Smooth muscle cell (in vitro differentiated cells): Measurements from ENCODE around the gene USH1G. TPM values are rescaled to one million over a fixed set of nuclear protein-coding genes. Genes with fewer than 3 reads are reported as not detected.
"Not testable (repeated sequence)": the region's sequence is repeated elsewhere in the genome, so short reads cannot be mapped to it uniquely, and the experiment has no call there.

Experiments
- DNase-seq: peaks from one replicate; lab custom pipeline; 2025; ENCODE audit not compliant: unreplicated experiment; lab: John Stamatoyannopoulos, UW
- H2AFZ ChIP-seq: fragments of 200-600 bp; sonication (generic); 2 replicates; pipeline ENCODE4 v1.6.0; 2016; ENCODE audit warnings: antibody characterized with exemption, low read depth, mild to moderate bottlenecking
- H3F3A ChIP-seq: fragments of 200-600 bp; sonication (generic); 2 replicates; pipeline ENCODE4 v1.6.0; 2017; ENCODE audit warnings: antibody characterized with exemption, low read depth
- H3K27ac ChIP-seq: fragments of 200-600 bp; sonication (generic); 2 replicates; pipeline ENCODE4 v1.5.1; 2016; ENCODE audit warnings: low read depth, mild to moderate bottlenecking
- H3K27me3 ChIP-seq: fragments of 200-600 bp; sonication (generic); 2 replicates; pipeline ENCODE4 v1.6.1; 2016; ENCODE audit warnings: low read depth, mild to moderate bottlenecking
- H3K36me3 ChIP-seq: fragments of 200-600 bp; sonication (generic); 2 replicates; pipeline ENCODE4 v1.5.1; 2016; ENCODE audit warnings: low read depth
- H3K4me1 ChIP-seq: fragments of 200-600 bp; sonication (generic); 2 replicates; pipeline ENCODE4 v1.5.1; 2016; ENCODE audit warnings: low read depth
- H3K4me2 ChIP-seq: fragments of 200-600 bp; sonication (generic); 2 replicates; pipeline ENCODE4 v1.6.0; 2016; ENCODE audit warnings: mild to moderate bottlenecking
- H3K4me3 ChIP-seq: fragments of 200-600 bp; sonication (generic); 2 replicates; pipeline ENCODE4 v1.5.1; 2016; ENCODE audit warnings: mild to moderate bottlenecking
- H3K79me2 ChIP-seq: fragments of 200-600 bp; sonication (generic); 2 replicates; pipeline ENCODE4 v1.6.0; 2016; ENCODE audit warnings: low read depth, mild to moderate bottlenecking
- H3K9ac ChIP-seq: fragments of 200-600 bp; sonication (generic); 2 replicates; pipeline ENCODE4 v1.6.0; 2016; ENCODE audit warnings: low read depth
- H3K9me3 ChIP-seq: fragments of 200-600 bp; sonication (generic); replicated peaks from 2 replicates; pipeline ENCODE4 v1.5.1; 2016; ENCODE audit warnings: low read depth
- H4K20me1 ChIP-seq: fragments of 200-600 bp; sonication (generic); 2 replicates; pipeline ENCODE4 v1.6.0; 2016; ENCODE audit warnings: low read depth
- WGBS: methylation state at CpG from one replicate; pipeline ENCODE4 v1.1.7; 2016; ENCODE audit warnings: low lambda C conversion rate; 5-methylcytosine and 5-hydroxymethylcytosine counted together
- polyA plus RNA-seq: library from polyadenylated mRNA; unstranded; fragments of >200 nt; fragmentation: Nextera tagmentation; extraction: Ambion mirVana; gene quantifications from 2 replicates; pipeline ENCODE4 v1.2.1, GENCODE V29; 2016
- total RNA-seq: library from RNA; depleted of rRNA; stranded (reverse); fragments of >200 nt; gene quantifications from 2 replicates; pipeline ENCODE4 v1.2.3, GENCODE V29; 2014
- TF ChIP-seq, protein P1 (sequence below): fragments of 200-600 bp; sonication (generic); IDR thresholded peaks from 2 replicates; pipeline ENCODE4 v1.5.1; 2017; ENCODE audit warnings: borderline replicate concordance, mild to moderate bottlenecking, antibody characterized with exemption; ENCODE audit not compliant: insufficient read depth, poor library complexity, severe bottlenecking

USH1G gene
- total and polyA plus RNA-seq, 2 experiments from 2014 or later = 0.32 to 0.49 TPM

DNA sequence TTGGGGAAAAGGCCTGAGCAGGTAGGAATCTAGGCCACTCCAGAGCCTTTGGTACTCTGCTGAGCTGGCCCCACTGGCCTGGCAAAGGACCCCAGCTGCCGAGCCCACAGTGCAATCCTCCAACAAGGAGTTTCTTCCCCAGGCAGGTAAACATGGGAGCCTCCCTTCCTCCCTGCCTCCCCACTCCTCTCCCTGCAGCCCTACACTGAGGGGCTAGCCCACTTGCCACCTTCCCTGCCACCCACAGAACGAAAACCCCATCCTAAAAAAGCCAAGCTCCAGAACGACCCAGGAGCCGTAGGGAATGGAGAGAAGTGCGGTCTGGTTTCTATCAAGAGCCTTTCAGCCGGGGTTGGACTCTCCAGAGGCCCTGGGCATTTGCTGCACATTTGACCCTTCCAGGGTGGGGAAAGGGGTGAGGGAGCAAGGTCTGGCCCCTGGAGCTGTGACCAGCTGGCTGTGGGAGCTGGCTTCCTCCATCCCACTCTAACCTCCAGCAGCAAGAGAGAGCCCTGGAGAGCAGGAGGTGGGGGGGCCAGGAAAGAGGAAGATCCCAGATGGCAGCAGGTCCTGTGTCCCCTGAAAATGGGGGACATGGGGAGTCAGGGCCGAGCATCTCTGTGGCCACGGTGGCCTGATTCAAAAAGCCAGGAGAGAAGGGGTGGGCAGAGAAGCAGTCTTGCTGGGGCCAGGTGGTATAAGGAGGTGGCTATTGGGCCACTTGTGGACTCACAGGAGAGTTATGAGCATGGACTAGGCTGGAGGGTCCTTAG, 48.2 kb upstream of the USH1G start:
- Histone ChIP-seq H3K36me3 (no peaks in the 10 kb centered on the region), H3F3A (no peaks in the 10 kb centered on the region), H3K9me3 (no peaks in the 10 kb centered on the region), H3K27me3 (peaks cover 45% of the 10 kb centered on the region), H4K20me1 (no peaks in the 10 kb centered on the region), H3K79me2 (no peaks in the 10 kb centered on the region), H3K4me3 (peak overlapping the region; percentile 63), H2AFZ (no peak overlapping the region), H3K27ac (no peak overlapping the region), H3K4me2 (peak overlapping the region; percentile 93), H3K9ac (no peak overlapping the region), H3K4me1 (no peaks in the 10 kb centered on the region)
- TF ChIP-seq, protein P1, sequence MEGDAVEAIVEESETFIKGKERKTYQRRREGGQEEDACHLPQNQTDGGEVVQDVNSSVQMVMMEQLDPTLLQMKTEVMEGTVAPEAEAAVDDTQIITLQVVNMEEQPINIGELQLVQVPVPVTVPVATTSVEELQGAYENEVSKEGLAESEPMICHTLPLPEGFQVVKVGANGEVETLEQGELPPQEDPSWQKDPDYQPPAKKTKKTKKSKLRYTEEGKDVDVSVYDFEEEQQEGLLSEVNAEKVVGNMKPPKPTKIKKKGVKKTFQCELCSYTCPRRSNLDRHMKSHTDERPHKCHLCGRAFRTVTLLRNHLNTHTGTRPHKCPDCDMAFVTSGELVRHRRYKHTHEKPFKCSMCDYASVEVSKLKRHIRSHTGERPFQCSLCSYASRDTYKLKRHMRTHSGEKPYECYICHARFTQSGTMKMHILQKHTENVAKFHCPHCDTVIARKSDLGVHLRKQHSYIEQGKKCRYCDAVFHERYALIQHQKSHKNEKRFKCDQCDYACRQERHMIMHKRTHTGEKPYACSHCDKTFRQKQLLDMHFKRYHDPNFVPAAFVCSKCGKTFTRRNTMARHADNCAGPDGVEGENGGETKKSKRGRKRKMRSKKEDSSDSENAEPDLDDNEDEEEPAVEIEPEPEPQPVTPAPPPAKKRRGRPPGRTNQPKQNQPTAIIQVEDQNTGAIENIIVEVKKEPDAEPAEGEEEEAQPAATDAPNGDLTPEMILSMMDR = no peak
- DNase-seq = no peak
- WGBS = 70% methylated on average over 8 of the region's 8 CpGs

DNA sequence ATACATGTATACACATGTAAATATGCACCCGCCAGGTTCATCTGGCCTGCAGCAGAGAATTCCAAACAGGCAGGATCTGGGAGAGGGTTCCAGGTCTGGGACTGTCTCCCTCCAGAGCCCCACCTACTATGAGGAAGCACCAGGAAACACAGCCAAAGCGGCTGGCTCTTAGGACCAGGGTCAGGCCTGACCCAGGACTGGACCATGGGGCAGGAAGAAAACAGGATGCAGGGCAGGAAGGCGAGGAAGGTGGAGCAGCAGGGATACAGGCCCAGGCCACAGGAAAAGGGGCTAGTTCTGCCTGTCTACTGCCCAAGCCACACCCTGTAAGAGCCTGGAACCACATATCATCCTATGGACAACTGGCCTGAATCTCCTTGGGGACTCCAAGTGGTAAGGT, 47.3 kb upstream of the USH1G start:
- Histone ChIP-seq H3K4me2 (no peak overlapping the region), H2AFZ (no peak overlapping the region), H3K4me1 (no peaks in the 10 kb centered on the region), H3K79me2 (no peaks in the 10 kb centered on the region), H3K4me3 (no peak overlapping the region), H3K9me3 (no peaks in the 10 kb centered on the region), H4K20me1 (no peaks in the 10 kb centered on the region), H3K27me3 (peaks cover 43% of the 10 kb centered on the region), H3F3A (no peaks in the 10 kb centered on the region), H3K27ac (no peak overlapping the region), H3K36me3 (no peaks in the 10 kb centered on the region), H3K9ac (no peak overlapping the region)
- no peak for DNase-seq
- TF ChIP-seq, protein P1 = no peak
- WGBS = 95% methylated on average over 3 of the region's 3 CpGs

DNA sequence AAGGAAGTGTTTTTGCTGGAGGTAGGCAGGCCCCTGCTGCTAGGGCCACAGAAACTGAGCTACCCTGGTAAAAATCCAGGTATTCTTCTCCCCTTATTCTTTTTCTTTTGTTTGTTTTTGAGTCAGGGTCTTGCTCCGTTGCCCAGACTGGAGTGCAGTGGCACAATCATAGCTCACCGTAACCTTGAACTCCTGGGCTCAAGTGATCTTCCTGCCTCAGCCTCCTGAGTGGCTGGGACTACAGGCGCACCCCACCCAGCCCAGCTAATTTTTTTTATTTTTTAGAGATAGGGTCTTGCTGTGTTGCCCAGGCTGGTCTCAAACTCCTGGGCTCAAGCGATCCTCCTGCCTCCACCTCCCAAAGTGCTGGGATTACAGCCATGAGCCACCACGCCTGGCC, 46.4 kb upstream of the USH1G start:
- peaks cover 34% of the 10 kb centered on the region for H3K27me3 ChIP-seq
- not testable (repeated sequence) for H3K4me3 ChIP-seq, H3K27ac ChIP-seq, DNase-seq, H3K36me3 ChIP-seq, H3K4me2 ChIP-seq, H3K9ac ChIP-seq, H3F3A ChIP-seq, H3K4me1 ChIP-seq, H3K79me2 ChIP-seq, H2AFZ ChIP-seq, H3K9me3 ChIP-seq, H4K20me1 ChIP-seq
- 98% methylated on average over 5 of the region's 5 CpGs for WGBS

- Histone ChIP-seq H3K27me3 (peaks cover 23% of the 10 kb centered on the region), H3K36me3 (no peaks in the 10 kb centered on the region), H3K4me2 (no peak overlapping the region), H3K79me2 (no peaks in the 10 kb centered on the region), H3K4me3 (no peak overlapping the region), H3K9me3 (no peaks in the 10 kb centered on the region), H4K20me1 (no peaks in the 10 kb centered on the region), H3K9ac (no peak overlapping the region), H2AFZ (no peak overlapping the region), H3K27ac (no peak overlapping the region), H3F3A (no peaks in the 10 kb centered on the region), H3K4me1 (no peaks in the 10 kb centered on the region)
- WGBS = 78% methylated on average over 5 of the region's 5 CpGs
- DNase-seq = no peak
- TF ChIP-seq, protein P1 = no peak
These were observed 45.3 kb upstream of the USH1G start for GRCh38 chr17:74968361-74968780.
